SIG-M5 treated with dmso at 0.1 percent for 504 hours (cell line): ENCODE measurements around the gene FNBP1.
"Not testable (repeated sequence)": the region's sequence is repeated elsewhere in the genome, so short reads cannot be mapped to it uniquely, and the experiment has no call there.

Source experiments
- DNase-seq: peaks from one replicate; lab custom pipeline; 2025; ENCODE audit not compliant: unreplicated experiment; lab: John Stamatoyannopoulos, UW

Gene FNBP1

GRCh38 chr9:130022566-130023143, 20.3 kb downstream of the FNBP1 start:
- DNase-seq, result no peak

DNA sequence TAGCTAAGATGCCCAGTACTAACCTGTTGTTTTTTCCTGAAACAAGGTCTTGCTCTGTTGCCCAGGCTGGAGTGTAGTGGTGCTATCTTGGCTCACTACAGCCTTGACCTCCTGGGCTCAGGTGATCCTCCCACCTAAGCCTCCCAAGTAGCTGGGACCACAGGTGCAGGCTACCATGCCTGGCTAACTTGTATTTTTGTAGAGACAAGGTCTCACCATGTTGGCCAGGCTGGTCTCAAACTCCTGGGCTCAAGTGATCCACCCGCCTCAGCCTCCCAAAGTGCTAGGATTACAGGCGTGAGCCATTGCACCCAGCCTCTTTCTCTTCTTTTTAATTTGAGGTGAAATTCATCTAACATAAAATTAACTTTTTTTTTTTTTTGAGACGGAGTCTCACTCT, 21.1 kb downstream of the FNBP1 start:
- DNase-seq, result not testable (repeated sequence)

- no peak for DNase-seq
These were observed 21.9 kb downstream of the FNBP1 start for GRCh38 chr9:130021123-130021522.

GRCh38 chr9:130020618-130021017, 22.4 kb downstream of the FNBP1 start:
- no peak for DNase-seq

- no peak for DNase-seq
These were observed 24.7 kb downstream of the FNBP1 start for GRCh38 chr9:130018265-130018664.

DNA sequence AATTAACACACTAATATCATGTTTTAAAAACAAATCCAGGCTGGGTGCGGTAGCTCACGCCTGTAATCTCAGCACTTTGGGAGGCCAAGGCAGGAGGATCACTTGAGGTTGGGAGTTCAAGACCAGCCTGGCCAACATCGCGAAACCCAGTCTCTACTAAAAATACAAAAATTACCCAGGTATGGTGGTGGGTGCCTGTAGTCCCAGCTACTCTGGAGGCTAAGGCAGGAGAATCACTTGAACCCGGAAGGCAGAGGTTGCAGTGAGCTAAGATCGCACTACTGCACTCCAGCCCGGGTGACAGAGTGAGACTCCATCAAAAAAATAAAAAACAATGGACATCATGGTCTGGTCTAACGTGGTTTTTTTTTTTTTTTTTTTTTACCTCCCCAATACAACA, 25.5 kb downstream of the FNBP1 start:
- not testable (repeated sequence) for DNase-seq

DNA sequence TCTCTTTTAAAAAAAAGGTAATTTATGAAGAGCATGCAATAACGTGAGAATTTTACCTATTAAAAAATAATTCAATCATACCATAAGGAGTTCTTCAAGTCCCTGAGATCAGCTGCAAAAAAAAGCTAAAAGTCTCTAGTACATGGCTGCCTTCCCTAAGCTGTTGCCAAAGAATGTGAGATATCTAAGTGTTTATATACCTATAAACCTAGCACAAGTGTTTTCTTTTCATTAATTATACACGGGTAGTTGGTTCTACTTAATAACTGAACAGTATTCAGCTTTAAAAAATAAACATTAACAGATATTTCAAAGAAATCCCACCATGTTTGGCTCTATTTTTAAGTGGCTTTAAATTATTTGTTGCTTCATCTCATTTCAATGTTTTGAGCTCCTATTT, 25.9 kb downstream of the FNBP1 start:
- no peak for DNase-seq

- DNase-seq, result no peak
These were observed 27.5 kb downstream of the FNBP1 start for GRCh38 chr9:130015353-130016019.

- DNase-seq, result no peak
These were observed 29.7 kb downstream of the FNBP1 start for GRCh38 chr9:130013326-130013725.

GRCh38 chr9:130010151-130010988, 32.6 kb downstream of the FNBP1 start:
- no peak for DNase-seq

GRCh38 chr9:130009546-130009945, 33.4 kb downstream of the FNBP1 start:
- not testable (repeated sequence) for DNase-seq

DNA sequence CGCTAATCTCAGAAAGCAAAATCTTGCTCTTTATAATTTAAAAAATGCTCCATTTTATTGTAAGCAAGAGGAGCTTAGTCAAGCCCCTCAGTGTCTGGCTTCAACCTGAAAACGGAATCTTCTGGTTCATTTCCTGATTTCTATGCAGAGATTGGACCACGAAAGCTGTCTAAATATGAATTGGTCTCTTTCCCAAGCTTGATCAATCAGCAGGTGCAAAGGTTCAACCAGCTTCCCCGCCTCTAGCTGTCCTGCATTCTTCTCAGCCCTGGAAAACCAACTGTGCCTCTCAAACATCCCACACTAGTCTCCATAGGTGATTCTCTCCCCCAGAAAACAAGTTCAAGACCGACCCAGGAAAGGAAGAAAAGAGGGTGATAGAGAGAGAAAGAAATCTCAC, 34.5 kb downstream of the FNBP1 start:
- no peak for DNase-seq

DNA sequence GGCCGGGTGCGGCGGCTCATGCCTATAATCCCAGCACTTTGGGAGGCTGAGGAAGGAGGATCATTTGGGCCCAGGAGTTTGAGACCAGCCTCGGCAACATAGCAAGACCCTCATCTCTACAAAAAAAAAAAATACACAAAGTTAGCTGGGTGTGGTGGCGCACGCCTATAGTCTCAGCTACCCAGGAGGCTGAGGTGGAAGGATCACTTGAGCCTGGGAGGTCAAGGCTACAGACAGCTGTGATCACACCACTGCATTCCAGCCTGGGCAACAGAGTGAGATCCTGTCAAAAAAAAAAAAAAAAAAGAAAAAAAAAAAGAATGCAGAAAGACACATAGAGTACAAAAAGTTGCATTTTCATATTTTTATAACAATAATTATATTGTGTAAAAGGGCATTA, 36.0 kb downstream of the FNBP1 start:
- DNase-seq, result not testable (repeated sequence)

- no peak for DNase-seq
These were observed 38.9 kb downstream of the FNBP1 start for GRCh38 chr9:130003943-130004552.

GRCh38 chr9:130002320-130002719, 40.7 kb downstream of the FNBP1 start:
- no peak for DNase-seq

DNA sequence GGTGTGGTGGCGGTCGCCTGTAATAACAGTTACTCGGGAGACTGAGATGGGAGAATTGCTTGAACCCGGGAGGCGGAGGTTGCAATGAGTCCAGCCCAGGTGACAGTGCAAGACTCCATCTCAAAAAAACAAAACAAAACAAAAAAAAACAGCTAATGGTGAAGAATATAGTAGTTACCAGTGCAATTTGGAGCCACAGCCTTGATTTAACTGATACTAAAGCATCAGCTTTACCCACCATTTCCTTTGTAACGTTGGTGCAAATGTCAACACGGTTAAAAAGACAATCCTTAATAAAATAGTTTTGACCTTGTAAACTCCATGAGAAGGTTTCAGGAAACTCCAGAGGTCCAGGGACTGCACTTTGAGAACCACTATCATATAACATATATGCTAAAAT, 41.8 kb downstream of the FNBP1 start:
- DNase-seq, result no peak

DNA sequence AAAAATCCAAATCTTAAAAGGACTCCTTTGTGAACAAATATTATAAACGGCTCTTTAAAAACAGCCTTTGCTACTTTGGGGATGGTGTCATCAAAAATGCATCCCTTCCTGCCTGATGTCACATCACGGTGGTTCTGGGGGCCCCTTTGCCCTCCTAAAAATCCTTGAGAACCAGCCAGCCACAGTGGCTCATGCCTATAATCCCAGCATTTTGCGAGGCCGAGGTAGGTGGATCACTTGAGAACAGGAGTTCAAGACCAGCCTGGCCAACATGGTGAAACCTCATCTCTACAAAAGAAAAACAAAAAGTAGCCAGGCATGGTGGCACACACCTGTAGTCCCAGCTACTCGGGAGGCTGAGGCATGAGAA, 43.9 kb downstream of the FNBP1 start:
- DNase-seq, result no peak

- no peak for DNase-seq
These were observed 44.4 kb downstream of the FNBP1 start for GRCh38 chr9:129998491-129999140.

- not testable (repeated sequence) for DNase-seq
These were observed 45.3 kb downstream of the FNBP1 start for GRCh38 chr9:129997706-129998105.

DNA sequence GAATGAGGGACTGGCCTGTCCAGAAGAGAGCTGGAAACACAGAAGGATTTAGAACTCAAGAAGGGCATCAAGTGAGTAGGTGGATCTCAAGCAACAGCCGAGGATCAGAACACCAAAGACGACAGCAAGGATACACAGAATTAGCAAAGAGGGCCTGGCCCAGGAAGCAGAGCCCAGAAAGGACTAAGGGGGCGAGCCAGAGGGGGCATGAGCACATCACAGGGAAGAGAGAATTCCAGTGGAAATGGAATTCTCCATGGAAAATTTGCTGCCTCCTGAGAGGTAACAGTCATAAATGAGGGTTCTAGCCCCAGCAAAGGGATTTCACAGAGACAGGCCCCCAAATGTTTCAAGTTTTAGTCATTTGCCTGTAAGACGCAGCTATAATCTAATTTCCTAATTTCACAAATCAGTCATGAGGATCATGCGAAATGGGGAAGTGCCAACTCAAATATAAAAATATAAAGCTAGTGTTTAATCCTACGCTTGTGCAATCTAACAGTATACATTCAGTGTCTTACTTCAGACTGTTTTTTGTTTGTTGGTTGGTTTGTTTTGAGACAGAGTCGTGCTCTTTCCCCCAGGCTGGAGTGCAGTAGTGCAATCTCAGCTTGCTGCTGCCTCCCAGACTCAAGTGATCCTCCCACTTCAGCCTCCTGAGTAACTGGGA, 46.7 kb downstream of the FNBP1 start:
- peak; percentile 27 for DNase-seq
